HFFc6 (cell line): ENCODE results near the gene CDC123. TPM values are rescaled to one million over a fixed set of nuclear protein-coding genes. Genes with fewer than 3 reads are reported as not detected.
"Not testable (repeated sequence)": the region's sequence is repeated elsewhere in the genome, so short reads cannot be mapped to it uniquely, and the experiment has no call there.

Experiments
- DNase-seq: peaks from one replicate; pipeline ENCODE4 v3.0.0-alpha.2; 2018
- H3K27ac Mint-ChIP-seq: 2 replicates; pipeline ENCODE4 v1.8.0; 2020; ENCODE audit warnings: mild to moderate bottlenecking, mixed read lengths
- H3K27me3 Mint-ChIP-seq: 2 replicates; pipeline ENCODE4 v1.8.0; 2021; ENCODE audit warnings: mild to moderate bottlenecking, moderate library complexity, mixed read lengths; ENCODE audit not compliant: insufficient read depth
- H3K36me3 Mint-ChIP-seq: 2 replicates; pipeline ENCODE4 v1.8.0; 2021; ENCODE audit warnings: low read depth, mixed read lengths
- H3K4me1 Mint-ChIP-seq: 2 replicates; pipeline ENCODE4 v1.8.0; 2020; ENCODE audit warnings: low read depth, mixed read lengths
- H3K4me3 Mint-ChIP-seq: 2 replicates; pipeline ENCODE4 v1.8.0; 2020; ENCODE audit warnings: mild to moderate bottlenecking, moderate library complexity, mixed read lengths
- H3K9me3 Mint-ChIP-seq: 2 replicates; pipeline ENCODE4 v1.8.0; 2020; ENCODE audit warnings: mild to moderate bottlenecking, mixed read lengths
- total RNA-seq, 6 experiments: library from RNA; stranded (reverse); fragmentation: NEBNext Ultra II Directional; extraction: Animal tissue kit (Norgen Biotek cat#: 25700); gene quantifications; 2 replicates in 1 of 6; 3 replicates in 5 of 6; pipeline ENCODE4 v1.2.3, GENCODE V29; 2021
- TF ChIP-seq, protein P1 (sequence below): fragments of 200-600 bp; sonication (generic); IDR thresholded peaks from 2 replicates; pipeline ENCODE4 v1.5.0; 2021; ENCODE audit warnings: antibody characterized with exemption, mild to moderate bottlenecking

The CDC123 gene
- total RNA-seq, 6 experiments from 2014 or later, result 90.9 to 116 (median 99.5) TPM

DNA sequence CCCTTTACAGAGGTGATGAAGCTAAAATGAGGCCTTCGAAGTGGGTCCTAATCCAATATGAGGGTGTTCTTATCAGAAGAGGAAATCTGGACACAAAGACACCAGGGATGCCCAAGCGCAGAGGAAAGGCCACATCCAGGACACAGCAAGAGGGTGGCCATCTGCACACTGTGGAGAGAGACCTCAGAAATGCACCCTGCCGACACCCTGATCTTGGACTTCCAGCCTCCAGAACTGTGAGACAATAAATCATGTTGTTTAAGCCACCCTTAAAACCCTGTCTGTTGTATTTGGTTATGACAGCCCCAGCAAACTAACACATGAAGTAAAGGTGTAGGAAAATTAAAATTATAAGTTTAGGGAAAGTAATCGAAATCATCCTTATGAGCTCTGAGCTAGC lies 64.0 kb downstream of the CDC123 start:
- TF ChIP-seq, protein P1, sequence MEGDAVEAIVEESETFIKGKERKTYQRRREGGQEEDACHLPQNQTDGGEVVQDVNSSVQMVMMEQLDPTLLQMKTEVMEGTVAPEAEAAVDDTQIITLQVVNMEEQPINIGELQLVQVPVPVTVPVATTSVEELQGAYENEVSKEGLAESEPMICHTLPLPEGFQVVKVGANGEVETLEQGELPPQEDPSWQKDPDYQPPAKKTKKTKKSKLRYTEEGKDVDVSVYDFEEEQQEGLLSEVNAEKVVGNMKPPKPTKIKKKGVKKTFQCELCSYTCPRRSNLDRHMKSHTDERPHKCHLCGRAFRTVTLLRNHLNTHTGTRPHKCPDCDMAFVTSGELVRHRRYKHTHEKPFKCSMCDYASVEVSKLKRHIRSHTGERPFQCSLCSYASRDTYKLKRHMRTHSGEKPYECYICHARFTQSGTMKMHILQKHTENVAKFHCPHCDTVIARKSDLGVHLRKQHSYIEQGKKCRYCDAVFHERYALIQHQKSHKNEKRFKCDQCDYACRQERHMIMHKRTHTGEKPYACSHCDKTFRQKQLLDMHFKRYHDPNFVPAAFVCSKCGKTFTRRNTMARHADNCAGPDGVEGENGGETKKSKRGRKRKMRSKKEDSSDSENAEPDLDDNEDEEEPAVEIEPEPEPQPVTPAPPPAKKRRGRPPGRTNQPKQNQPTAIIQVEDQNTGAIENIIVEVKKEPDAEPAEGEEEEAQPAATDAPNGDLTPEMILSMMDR, result no peak
- H3K27ac Mint-ChIP-seq, result no peak overlapping the region
- peaks cover 5% of the 10 kb centered on the region; the same call in 1 of the 2 replicates for H3K4me1 Mint-ChIP-seq
- H3K27me3 Mint-ChIP-seq, result peaks cover 4% of the 10 kb centered on the region
- H3K4me3 Mint-ChIP-seq, result no peak overlapping the region
- H3K9me3 Mint-ChIP-seq, result no peaks in the 10 kb centered on the region
- 0 out of 2 replicates have a peak, but pooled peaks cover 4% of the 10 kb centered on the region for H3K36me3 Mint-ChIP-seq
- no peak for DNase-seq

DNA sequence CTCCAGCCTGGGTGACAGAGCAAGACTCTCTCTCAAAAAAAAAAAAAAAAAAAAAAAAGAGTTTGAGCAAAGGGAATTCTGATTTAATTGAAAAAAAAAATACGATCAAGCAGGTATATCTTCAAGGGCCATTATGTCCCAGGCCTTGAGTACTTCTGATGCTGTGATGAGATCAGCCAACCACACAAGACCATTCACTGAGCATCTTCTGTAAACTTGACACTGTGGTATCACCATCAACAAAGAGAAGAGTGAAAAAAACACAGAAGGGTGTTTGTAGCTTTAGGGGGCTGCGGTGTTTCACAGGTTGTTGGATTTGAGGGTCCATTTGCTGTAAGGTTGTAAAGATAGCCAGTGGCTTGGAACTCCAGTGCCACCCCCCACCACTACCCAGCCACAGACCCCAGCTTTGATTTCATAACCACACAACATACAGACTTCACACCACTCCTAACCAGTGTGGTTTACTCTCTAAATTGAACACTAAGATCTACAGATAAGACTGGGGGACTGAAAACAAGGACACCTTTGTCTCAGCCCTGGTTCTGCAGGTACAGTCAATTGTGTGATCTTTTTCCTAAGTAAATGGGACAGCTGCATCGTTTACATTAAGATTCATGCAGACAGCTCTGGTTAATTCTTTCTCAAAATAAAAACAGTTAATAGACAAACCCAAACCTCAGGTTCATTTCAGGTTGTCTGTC lies 66.4 kb downstream of the CDC123 start:
- H3K36me3 Mint-ChIP-seq, result 0 out of 2 replicates have a peak, but pooled peaks cover 4% of the 10 kb centered on the region
- TF ChIP-seq, protein P1, result no peak
- no peak overlapping the region for H3K4me3 Mint-ChIP-seq
- peaks cover 4% of the 10 kb centered on the region for H3K27me3 Mint-ChIP-seq
- peaks cover 5% of the 10 kb centered on the region; the same call in 1 of the 2 replicates for H3K4me1 Mint-ChIP-seq
- no peak overlapping the region for H3K27ac Mint-ChIP-seq
- no peaks in the 10 kb centered on the region for H3K9me3 Mint-ChIP-seq
- DNase-seq, result no peak

DNA sequence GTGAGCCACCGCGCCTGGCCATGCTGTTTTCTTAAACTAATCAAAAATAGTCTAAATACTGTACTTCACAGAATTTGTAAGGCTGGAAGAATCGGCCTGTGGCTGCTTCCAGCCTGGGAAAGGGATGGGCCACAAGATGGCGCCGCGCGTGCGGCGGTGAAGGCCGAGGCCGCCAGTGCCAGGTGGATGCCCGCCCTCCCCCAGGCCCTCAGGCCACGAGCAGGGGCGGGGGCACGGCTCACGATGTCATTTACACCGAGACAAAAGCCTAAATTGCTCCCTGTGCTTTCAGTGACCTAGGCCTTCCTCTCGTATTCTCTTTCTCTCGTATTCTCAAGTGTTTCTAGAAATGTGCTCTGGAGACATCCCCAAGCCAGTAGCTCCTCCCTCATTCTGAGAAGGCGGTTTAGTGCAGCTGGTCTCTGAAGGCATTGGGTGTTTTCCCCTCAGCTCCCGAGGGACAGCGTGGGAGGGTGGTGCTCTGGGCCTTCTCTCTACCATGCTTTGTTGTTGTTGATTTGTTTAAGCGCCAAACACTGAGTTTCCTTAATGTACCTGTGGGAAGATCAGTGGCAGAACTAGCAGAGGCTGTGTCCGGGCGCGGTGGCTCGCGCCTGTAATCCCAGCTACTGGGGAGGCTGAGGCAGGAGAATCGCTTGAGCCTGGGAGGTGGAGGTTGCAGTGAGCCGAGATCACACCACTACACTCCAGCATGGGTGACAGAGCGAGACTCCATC lies 68.4 kb downstream of the CDC123 start:
- Mint-ChIP-seq H3K4me1 (peaks cover 5% of the 10 kb centered on the region; the same call in 1 of the 2 replicates), H3K27me3 (peaks cover 2% of the 10 kb centered on the region; the same call in 1 of the 2 replicates), H3K27ac (peak overlapping the region; percentile 61; the same call in 1 of the 2 replicates), H3K36me3 (no peaks in the 10 kb centered on the region), H3K9me3 (no peaks in the 10 kb centered on the region), H3K4me3 (peak overlapping the region; percentile 86)
- TF ChIP-seq, protein P1, result peak; percentile 88
- DNase-seq, result peak; percentile 39

DNA sequence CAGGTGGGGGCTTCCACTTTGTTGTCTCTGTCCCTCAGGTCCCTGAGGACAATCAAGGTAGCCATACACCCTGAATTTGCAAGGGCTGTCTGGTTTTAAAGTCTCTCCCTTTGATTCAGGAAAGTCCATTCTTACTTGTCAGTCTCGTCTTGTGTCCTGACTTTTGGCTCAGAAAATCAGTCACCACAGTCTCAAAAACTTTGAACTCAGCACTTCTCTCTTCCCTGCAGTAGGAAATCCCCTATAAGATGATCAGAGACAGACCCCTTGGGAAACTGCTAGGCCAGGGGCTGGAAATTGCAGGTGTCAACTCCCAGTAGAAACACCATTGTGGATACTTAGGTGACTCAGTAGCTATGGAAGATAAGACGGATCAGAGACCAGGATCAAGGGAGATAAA lies 73.1 kb downstream of the CDC123 start:
- TF ChIP-seq, protein P1, result no peak
- Mint-ChIP-seq H3K27me3 (peaks cover 7% of the 10 kb centered on the region), H3K4me3 (no peak overlapping the region), H3K27ac (no peak overlapping the region), H3K4me1 (peaks cover 12% of the 10 kb centered on the region), H3K36me3 (no peaks in the 10 kb centered on the region), H3K9me3 (no peaks in the 10 kb centered on the region)
- no peak for DNase-seq

DNA sequence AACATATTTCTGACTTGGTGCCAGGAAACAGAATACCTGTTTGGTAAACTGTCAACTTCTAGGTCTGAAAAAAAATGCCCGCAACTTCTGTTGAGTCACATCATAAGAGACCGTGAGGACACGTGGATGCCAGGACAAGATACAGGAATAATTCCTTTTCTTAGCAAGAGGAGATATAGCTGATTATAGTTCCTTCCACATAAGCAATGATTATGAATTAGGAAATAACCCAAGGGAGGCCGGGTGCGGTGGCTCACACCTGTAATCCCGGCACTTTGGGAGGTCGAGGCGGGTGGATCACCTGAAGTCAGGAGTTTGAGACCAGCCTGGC lies 75.2 kb downstream of the CDC123 start:
- no peak for DNase-seq
- TF ChIP-seq, protein P1, result no peak
- H3K9me3 Mint-ChIP-seq, result no peaks in the 10 kb centered on the region
- H3K4me3 Mint-ChIP-seq, result no peak overlapping the region
- no peak overlapping the region; the same call in 1 of the 2 replicates for H3K27ac Mint-ChIP-seq
- no peaks in the 10 kb centered on the region for H3K36me3 Mint-ChIP-seq
- peaks cover 7% of the 10 kb centered on the region for H3K4me1 Mint-ChIP-seq
- H3K27me3 Mint-ChIP-seq, result peaks cover 7% of the 10 kb centered on the region

DNA sequence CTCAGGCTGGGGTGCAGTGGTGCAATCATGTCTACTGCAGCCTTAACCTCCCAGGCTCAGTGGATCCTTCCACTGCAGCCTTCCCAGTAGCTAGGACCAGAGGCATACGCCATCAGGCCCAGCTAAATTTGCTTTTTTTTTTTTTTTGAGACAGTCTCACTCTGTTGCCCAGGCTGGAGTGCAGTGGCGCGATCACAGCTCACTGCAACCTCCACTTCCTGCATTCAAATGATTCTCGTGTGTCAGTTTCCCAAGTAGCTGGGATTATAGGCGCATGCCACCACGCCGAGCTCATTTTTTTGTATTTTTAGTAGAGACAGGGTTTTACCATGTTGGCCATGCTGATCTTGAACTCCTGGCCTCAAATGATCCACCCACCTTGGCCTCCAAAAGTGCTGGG lies 81.9 kb downstream of the CDC123 start:
- H3K36me3 Mint-ChIP-seq, H3K9me3 Mint-ChIP-seq, DNase-seq, H3K27ac Mint-ChIP-seq, H3K27me3 Mint-ChIP-seq, H3K4me3 Mint-ChIP-seq, H3K4me1 Mint-ChIP-seq: not testable (repeated sequence)
